Measurements from ENCODE around the gene ALPI. TPM values are rescaled to one million over a fixed set of nuclear protein-coding genes. Genes with fewer than 3 reads are reported as not detected.

ALPI gene
- total RNA-seq, 1 experiment from 2014 or later: 5.3 TPM

DNA sequence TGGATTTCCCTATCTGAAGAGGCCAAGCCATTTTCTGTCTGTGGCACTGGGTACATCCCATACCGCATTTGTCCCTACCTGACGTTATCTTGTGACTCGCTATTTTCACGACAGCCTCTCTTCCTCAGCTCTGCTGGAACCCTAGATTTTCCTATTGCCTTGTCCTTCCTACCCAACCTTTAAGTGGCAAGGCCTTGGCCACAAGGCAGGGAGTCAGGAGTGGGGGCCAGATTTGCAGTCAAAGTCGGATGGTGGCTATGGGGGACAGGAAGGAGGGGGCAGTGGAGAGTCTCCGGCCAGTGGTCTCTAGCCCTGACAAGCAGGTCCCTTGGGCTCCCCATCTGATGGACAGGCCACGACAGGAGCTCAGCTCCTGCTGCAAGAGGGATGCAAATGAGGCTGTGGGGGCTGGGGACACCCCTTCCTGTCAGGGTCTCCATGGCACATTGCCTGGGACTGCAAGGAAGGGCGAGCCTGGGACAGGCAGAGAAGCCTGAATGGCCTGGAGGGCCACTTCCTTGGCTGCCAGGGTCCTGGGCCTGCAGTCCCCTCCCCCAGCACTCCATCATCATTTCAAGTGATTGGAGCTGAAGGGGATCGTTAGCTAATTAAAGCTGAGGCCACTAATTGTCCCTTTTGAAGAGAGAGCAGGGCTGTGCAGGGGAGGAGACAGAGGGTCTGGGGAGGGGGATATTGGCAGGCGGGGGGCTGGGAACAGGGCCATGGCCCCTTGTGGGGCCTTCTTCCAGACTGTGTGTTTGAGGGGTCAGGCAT is 37.9 kb downstream of the ALPI start:
- intact Hi-C loops (cut with micrococcal nuclease; ENCODE audit: unreplicated experiment): no loop called here
- Histone ChIP-seq H3K4me1 (no peaks in the 10 kb centered on the region), H3K27me3 (replicated peaks; ENCODE audit: control insufficient read depth, insufficient read depth, low read length) (no peaks in the 10 kb centered on the region), H3K4me3 (ENCODE audit: low read depth, low read length) (no peak overlapping the region), H3K9me3 (no peaks in the 10 kb centered on the region), H3K36me3 (ENCODE audit: control insufficient read depth, insufficient read depth, low read length) (no peaks in the 10 kb centered on the region)
- no peak for DNase-seq
- no peak overlapping the region for H3K27ac Mint-ChIP-seq (ENCODE audit: unreplicated experiment)
- TF ChIP-seq, protein P1, sequence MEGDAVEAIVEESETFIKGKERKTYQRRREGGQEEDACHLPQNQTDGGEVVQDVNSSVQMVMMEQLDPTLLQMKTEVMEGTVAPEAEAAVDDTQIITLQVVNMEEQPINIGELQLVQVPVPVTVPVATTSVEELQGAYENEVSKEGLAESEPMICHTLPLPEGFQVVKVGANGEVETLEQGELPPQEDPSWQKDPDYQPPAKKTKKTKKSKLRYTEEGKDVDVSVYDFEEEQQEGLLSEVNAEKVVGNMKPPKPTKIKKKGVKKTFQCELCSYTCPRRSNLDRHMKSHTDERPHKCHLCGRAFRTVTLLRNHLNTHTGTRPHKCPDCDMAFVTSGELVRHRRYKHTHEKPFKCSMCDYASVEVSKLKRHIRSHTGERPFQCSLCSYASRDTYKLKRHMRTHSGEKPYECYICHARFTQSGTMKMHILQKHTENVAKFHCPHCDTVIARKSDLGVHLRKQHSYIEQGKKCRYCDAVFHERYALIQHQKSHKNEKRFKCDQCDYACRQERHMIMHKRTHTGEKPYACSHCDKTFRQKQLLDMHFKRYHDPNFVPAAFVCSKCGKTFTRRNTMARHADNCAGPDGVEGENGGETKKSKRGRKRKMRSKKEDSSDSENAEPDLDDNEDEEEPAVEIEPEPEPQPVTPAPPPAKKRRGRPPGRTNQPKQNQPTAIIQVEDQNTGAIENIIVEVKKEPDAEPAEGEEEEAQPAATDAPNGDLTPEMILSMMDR (IDR thresholded peaks at IDR 0.05; ENCODE audit: insufficient read depth in 1 of 2, low read depth in 1 of 2, low read length in 1 of 2, severe bottlenecking in 1 of 2, unreplicated experiment in 1 of 2): no peak
- CTCF ChIA-PET: no interaction called here
- H3K36me3 Mint-ChIP-seq (ENCODE audit: insufficient read depth, unreplicated experiment): no peaks in the 10 kb centered on the region
- no peaks in the 10 kb centered on the region for H3K9me3 Mint-ChIP-seq (ENCODE audit: unreplicated experiment)
- BruUV-seq (replicated peaks): no TSS peak
- POLR2A ChIA-PET: no interaction called here
- H3K4me3 Mint-ChIP-seq (ENCODE audit: unreplicated experiment): no peak overlapping the region
- H3K4me1 Mint-ChIP-seq (ENCODE audit: low read depth, unreplicated experiment): no peaks in the 10 kb centered on the region
- H3K27me3 Mint-ChIP-seq (ENCODE audit: insufficient read depth, unreplicated experiment): no peaks in the 10 kb centered on the region

DNA sequence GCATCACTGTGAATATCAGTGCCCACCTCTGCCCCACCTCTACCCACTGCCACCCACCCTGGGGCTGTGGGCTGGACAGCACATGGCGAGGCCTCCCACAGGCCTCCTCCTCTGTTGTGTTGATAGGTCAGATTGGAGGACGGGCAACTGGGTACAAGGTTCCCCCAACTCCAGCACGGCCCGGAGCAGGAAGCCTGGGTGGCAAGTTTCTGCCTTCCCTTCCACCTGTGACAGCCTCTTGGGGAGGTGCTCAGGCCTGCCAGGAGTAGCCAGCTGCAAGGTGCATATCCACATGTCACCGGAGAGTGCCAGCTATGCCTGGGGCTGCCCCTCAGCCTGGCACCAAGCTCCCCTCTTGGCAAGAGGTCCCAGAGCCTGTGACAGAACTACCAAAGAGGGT is 38.6 kb downstream of the ALPI start:
- no peak overlapping the region for H3K4me3 Mint-ChIP-seq (ENCODE audit: unreplicated experiment)
- Histone ChIP-seq H3K9me3 (no peaks in the 10 kb centered on the region), H3K27me3 (replicated peaks; ENCODE audit: control insufficient read depth, insufficient read depth, low read length) (no peaks in the 10 kb centered on the region), H3K36me3 (ENCODE audit: control insufficient read depth, insufficient read depth, low read length) (no peaks in the 10 kb centered on the region), H3K4me1 (no peaks in the 10 kb centered on the region), H3K4me3 (ENCODE audit: low read depth, low read length) (no peak overlapping the region)
- DNase-seq: no peak
- no peaks in the 10 kb centered on the region for H3K4me1 Mint-ChIP-seq (ENCODE audit: low read depth, unreplicated experiment)
- ChIA-PET POLR2A (no interaction called here), CTCF (no interaction called here)
- no peaks in the 10 kb centered on the region for H3K27me3 Mint-ChIP-seq (ENCODE audit: insufficient read depth, unreplicated experiment)
- H3K27ac Mint-ChIP-seq (ENCODE audit: unreplicated experiment): no peak overlapping the region
- no peaks in the 10 kb centered on the region for H3K9me3 Mint-ChIP-seq (ENCODE audit: unreplicated experiment)
- BruUV-seq (replicated peaks): no TSS peak
- no peaks in the 10 kb centered on the region for H3K36me3 Mint-ChIP-seq (ENCODE audit: insufficient read depth, unreplicated experiment)
- intact Hi-C loops (cut with micrococcal nuclease; ENCODE audit: unreplicated experiment): no loop called here
- TF ChIP-seq, protein P1 (IDR thresholded peaks at IDR 0.05; ENCODE audit: insufficient read depth in 1 of 2, low read depth in 1 of 2, low read length in 1 of 2, severe bottlenecking in 1 of 2, unreplicated experiment in 1 of 2): no peak

DNA sequence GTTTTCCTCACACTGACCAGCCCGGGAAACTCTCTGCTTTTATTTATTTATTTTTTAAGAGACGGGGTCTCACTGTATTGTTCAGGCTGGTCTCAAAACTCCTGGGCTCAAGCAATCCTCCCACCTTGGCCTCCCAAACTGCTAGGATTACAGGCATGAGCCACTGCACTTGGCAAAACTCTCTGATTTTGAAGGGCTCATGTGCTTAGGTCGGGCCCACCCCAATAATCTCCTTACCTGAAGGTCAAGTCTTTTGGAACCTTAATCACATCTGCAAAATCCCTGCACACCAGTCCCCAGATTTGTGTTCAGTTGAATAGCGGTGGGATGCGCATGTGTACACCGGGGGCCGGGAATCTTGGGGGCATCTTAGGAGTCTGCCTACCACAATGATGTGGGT is 39.3 kb downstream of the ALPI start:
- BruUV-seq (replicated peaks): no TSS peak
- H3K27me3 Mint-ChIP-seq (ENCODE audit: insufficient read depth, unreplicated experiment): no peaks in the 10 kb centered on the region
- Histone ChIP-seq H3K4me1 (no peaks in the 10 kb centered on the region), H3K36me3 (ENCODE audit: control insufficient read depth, insufficient read depth, low read length) (no peaks in the 10 kb centered on the region), H3K27me3 (replicated peaks; ENCODE audit: control insufficient read depth, insufficient read depth, low read length) (no peaks in the 10 kb centered on the region), H3K9me3 (no peaks in the 10 kb centered on the region), H3K4me3 (ENCODE audit: low read depth, low read length) (no peak overlapping the region)
- no peak overlapping the region for H3K27ac Mint-ChIP-seq (ENCODE audit: unreplicated experiment)
- H3K4me3 Mint-ChIP-seq (ENCODE audit: unreplicated experiment): no peak overlapping the region
- intact Hi-C loops (cut with micrococcal nuclease; ENCODE audit: unreplicated experiment): no loop called here
- no peaks in the 10 kb centered on the region for H3K9me3 Mint-ChIP-seq (ENCODE audit: unreplicated experiment)
- POLR2A ChIA-PET: no interaction called here
- TF ChIP-seq, protein P1 (IDR thresholded peaks at IDR 0.05; ENCODE audit: insufficient read depth in 1 of 2, low read depth in 1 of 2, low read length in 1 of 2, severe bottlenecking in 1 of 2, unreplicated experiment in 1 of 2): no peak
- H3K4me1 Mint-ChIP-seq (ENCODE audit: low read depth, unreplicated experiment): no peaks in the 10 kb centered on the region
- DNase-seq: no peak
- CTCF ChIA-PET: no interaction called here
- no peaks in the 10 kb centered on the region for H3K36me3 Mint-ChIP-seq (ENCODE audit: insufficient read depth, unreplicated experiment)
